ENCODE data around the gene RCCD1. TPM values are rescaled to one million over a fixed set of nuclear protein-coding genes. Genes with fewer than 3 reads are reported as not detected.

Gene RCCD1
- total RNA-seq, 1 experiment from 2014 or later = 9.2 TPM

Other genes starting within 250 kb of the RCCD1 start
- gene BLM, start 237.5 kb upstream of the RCCD1 start, total RNA-seq (2014; rRNA removed; shearing (Covaris generic)) = 16.6 and 18.1 TPM in 2 replicates
- gene FURIN, start 86.3 kb upstream of the RCCD1 start, total RNA-seq (2014; rRNA removed; shearing (Covaris generic)) = 56.1 and 60.0 TPM in 2 replicates
- gene FES, start 70.4 kb upstream of the RCCD1 start, total RNA-seq (2014; rRNA removed; shearing (Covaris generic)) = 0.12 and 0.14 TPM in 2 replicates
- 7.3 and 8.0 TPM in 2 replicates for gene MAN2A2, start 51.6 kb upstream of the RCCD1 start, total RNA-seq (2014; rRNA removed; shearing (Covaris generic))
- 11.3 and 15.4 TPM in 2 replicates for gene HDDC3, start 22.3 kb upstream of the RCCD1 start, total RNA-seq (2014; rRNA removed; shearing (Covaris generic))
- 64.5 and 64.7 TPM in 2 replicates for gene UNC45A, start 19.6 kb upstream of the RCCD1 start, total RNA-seq (2014; rRNA removed; shearing (Covaris generic))
- gene PRC1, start 39.7 kb downstream of the RCCD1 start, total RNA-seq (2014; rRNA removed; shearing (Covaris generic)) = 311 and 334 TPM in 2 replicates
- 7.6 and 8.0 TPM in 2 replicates for gene VPS33B, start 67.7 kb downstream of the RCCD1 start, total RNA-seq (2014; rRNA removed; shearing (Covaris generic))
- gene SV2B, start 145.4 kb downstream of the RCCD1 start, total RNA-seq (2014; rRNA removed; shearing (Covaris generic)) = not detected in 2 replicates